Right renal cortex interstitium (tissue), 3 donors: ENCODE measurements around the gene VAMP4. TPM values are rescaled to one million over a fixed set of nuclear protein-coding genes. Genes with fewer than 3 reads are reported as not detected.
"Not testable (repeated sequence)": the region's sequence is repeated elsewhere in the genome, so short reads cannot be mapped to it uniquely, and the experiment has no call there.

Experiments
- DNase-seq, 3 donors: peaks; one replicate each; pipeline ENCODE4 v3.0.0-alpha.2; 2013; ENCODE audit warnings: low read depth in 3 of 3, low spot score in 2 of 3
- polyA plus RNA-seq, 3 donors: library from polyadenylated mRNA; unstranded; fragments of 120-200 nt; gene quantifications; one replicate each; pipeline ENCODE4 v1.2.1, GENCODE V29; 2013; ENCODE audit not compliant: insufficient read length in 3 of 3

VAMP4 gene
- polyA plus RNA-seq, 3 donors, result 14.3 to 17.0 (median 16.3) TPM

- no peak for DNase-seq
Observed at GRCh38 chr1:171707583-171707982, 34.3 kb downstream of the VAMP4 start.

GRCh38 chr1:171702598-171702997 is 39.3 kb downstream of the VAMP4 start:
- no peak for DNase-seq

- peak in 2 of 3 donors; percentile 12 to 15 for DNase-seq
Observed at GRCh38 chr1:171699531-171699930, 42.3 kb downstream of the VAMP4 start.

- not testable (repeated sequence) for DNase-seq
Observed at GRCh38 chr1:171695772-171696171, 46.1 kb downstream of the VAMP4 start.

GRCh38 chr1:171693541-171693940 is 48.3 kb downstream of the VAMP4 start:
- not testable (repeated sequence) for DNase-seq

GRCh38 chr1:171683870-171684269 is 58.0 kb downstream of the VAMP4 start:
- no peak for DNase-seq

GRCh38 chr1:171680339-171680738 is 61.5 kb downstream of the VAMP4 start:
- DNase-seq, result no peak

GRCh38 chr1:171676823-171677222 is 65.0 kb downstream of the VAMP4 start:
- no peak for DNase-seq

- no peak for DNase-seq
Observed at GRCh38 chr1:171674431-171675405, 67.1 kb downstream of the VAMP4 start.

GRCh38 chr1:171670739-171671138 is 71.1 kb downstream of the VAMP4 start:
- DNase-seq, result no peak

GRCh38 chr1:171668372-171668771 is 73.5 kb downstream of the VAMP4 start:
- DNase-seq, result no peak

GRCh38 chr1:171666114-171666769 is 75.6 kb downstream of the VAMP4 start:
- no peak for DNase-seq

GRCh38 chr1:171664976-171665375 is 76.9 kb downstream of the VAMP4 start:
- no peak for DNase-seq

GRCh38 chr1:171663854-171664575 is 77.8 kb downstream of the VAMP4 start:
- no peak for DNase-seq

GRCh38 chr1:171663036-171663853 is 78.6 kb downstream of the VAMP4 start:
- DNase-seq, result no peak

- DNase-seq, result no peak
Observed at GRCh38 chr1:171661076-171661650, 80.7 kb downstream of the VAMP4 start.

- DNase-seq, result not testable (repeated sequence)
Observed at GRCh38 chr1:171656206-171656605, 85.7 kb downstream of the VAMP4 start.

GRCh38 chr1:171655746-171656116 is 86.1 kb downstream of the VAMP4 start:
- no peak for DNase-seq

- peak in 1 of 3 donors; percentile 46 for DNase-seq
Observed at GRCh38 chr1:171654942-171655745, 86.7 kb downstream of the VAMP4 start.
